Measurements from ENCODE around the gene TGFBR1.

The TGFBR1 gene

DNA sequence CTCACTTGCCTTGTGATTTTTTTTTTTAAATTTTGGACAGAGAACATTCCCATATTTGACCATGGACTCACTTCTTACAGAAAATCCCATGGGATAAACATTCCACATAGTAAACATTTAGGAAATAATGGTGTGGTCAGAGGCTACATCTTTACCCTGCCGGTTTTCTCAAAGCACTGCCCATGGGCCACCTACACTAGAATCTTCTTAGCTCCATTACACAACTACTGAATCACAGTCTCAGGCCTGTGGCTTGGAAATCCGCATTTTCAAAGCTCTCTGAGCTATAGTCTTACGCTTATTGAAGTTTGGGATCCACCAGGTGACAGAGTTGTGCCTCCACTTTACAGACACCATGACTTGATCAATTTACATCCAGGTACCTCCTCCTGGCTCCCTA lies 77.4 kb downstream of the TGFBR1 start:
- no peak for ATAC-seq

DNA sequence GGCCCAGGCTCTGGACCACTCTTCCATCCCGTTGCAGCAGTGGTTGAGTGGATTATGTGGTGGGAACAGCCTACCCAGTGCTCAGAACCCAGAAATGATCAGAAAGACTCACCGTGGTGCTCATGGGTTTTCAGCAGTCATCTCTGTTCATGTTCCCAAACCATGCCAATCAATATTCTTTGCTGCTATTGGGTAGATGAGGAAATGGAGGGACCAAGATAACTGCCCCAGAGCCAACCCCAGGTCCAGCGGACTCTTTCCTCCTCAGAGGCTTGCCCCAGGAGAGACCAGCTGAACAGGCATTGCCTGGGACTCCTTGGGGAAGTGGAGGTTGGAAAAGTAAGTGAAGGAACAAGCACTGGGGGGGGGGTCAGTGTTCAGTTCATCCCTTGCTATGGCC lies 78.7 kb downstream of the TGFBR1 start:
- no peak for TF ChIP-seq OSR1 (CRISPR knock-in tag; IDR thresholded peaks at IDR 0.05)
- no peak for TF ChIP-seq ESRRG (CRISPR knock-in tag; IDR thresholded peaks at IDR 0.05)
- TF ChIP-seq, protein P1, sequence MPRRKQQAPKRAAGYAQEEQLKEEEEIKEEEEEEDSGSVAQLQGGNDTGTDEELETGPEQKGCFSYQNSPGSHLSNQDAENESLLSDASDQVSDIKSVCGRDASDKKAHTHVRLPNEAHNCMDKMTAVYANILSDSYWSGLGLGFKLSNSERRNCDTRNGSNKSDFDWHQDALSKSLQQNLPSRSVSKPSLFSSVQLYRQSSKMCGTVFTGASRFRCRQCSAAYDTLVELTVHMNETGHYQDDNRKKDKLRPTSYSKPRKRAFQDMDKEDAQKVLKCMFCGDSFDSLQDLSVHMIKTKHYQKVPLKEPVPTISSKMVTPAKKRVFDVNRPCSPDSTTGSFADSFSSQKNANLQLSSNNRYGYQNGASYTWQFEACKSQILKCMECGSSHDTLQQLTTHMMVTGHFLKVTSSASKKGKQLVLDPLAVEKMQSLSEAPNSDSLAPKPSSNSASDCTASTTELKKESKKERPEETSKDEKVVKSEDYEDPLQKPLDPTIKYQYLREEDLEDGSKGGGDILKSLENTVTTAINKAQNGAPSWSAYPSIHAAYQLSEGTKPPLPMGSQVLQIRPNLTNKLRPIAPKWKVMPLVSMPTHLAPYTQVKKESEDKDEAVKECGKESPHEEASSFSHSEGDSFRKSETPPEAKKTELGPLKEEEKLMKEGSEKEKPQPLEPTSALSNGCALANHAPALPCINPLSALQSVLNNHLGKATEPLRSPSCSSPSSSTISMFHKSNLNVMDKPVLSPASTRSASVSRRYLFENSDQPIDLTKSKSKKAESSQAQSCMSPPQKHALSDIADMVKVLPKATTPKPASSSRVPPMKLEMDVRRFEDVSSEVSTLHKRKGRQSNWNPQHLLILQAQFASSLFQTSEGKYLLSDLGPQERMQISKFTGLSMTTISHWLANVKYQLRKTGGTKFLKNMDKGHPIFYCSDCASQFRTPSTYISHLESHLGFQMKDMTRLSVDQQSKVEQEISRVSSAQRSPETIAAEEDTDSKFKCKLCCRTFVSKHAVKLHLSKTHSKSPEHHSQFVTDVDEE (CRISPR knock-in tag; IDR thresholded peaks at IDR 0.05), result no peak
- TF ChIP-seq ZNF70 (CRISPR knock-in tag; IDR thresholded peaks at IDR 0.05), result no peak
- no peak for TF ChIP-seq TOX (CRISPR knock-in tag; IDR thresholded peaks at IDR 0.05; ENCODE audit: borderline replicate concordance)
- TF ChIP-seq CSDC2 (CRISPR knock-in tag; IDR thresholded peaks at IDR 0.05), result no peak
- TF ChIP-seq ZNF8 (CRISPR knock-in tag; IDR thresholded peaks at IDR 0.05), result no peak

More for the DNA sequence above, 77.4 kb downstream of the TGFBR1 start:
- TF ChIP-seq ZFP30 (CRISPR knock-in tag; IDR thresholded peaks at IDR 0.05), result no peak
- no peak for TF ChIP-seq ZNF565 (CRISPR knock-in tag; conservative IDR thresholded peaks at IDR 0.05; ENCODE audit: low read depth)
- no peak for TF ChIP-seq ZC3H10 (CRISPR knock-in tag; IDR thresholded peaks at IDR 0.05)
- TF ChIP-seq ZNF70 (CRISPR knock-in tag; IDR thresholded peaks at IDR 0.05), result no peak
- no peak for TF ChIP-seq ISL1 (CRISPR knock-in tag; IDR thresholded peaks at IDR 0.05)
- TF ChIP-seq, protein P2, sequence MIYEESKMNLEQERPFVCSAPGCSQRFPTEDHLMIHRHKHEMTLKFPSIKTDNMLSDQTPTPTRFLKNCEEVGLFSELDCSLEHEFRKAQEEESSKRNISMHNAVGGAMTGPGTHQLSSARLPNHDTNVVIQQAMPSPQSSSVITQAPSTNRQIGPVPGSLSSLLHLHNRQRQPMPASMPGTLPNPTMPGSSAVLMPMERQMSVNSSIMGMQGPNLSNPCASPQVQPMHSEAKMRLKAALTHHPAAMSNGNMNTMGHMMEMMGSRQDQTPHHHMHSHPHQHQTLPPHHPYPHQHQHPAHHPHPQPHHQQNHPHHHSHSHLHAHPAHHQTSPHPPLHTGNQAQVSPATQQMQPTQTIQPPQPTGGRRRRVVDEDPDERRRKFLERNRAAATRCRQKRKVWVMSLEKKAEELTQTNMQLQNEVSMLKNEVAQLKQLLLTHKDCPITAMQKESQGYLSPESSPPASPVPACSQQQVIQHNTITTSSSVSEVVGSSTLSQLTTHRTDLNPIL (CRISPR knock-in tag; IDR thresholded peaks at IDR 0.05; ENCODE audit: low read depth), result no peak
- TF ChIP-seq, protein P1 (CRISPR knock-in tag; IDR thresholded peaks at IDR 0.05), result no peak

GRCh38 chr9:99184110-99184474 lies 79.2 kb downstream of the TGFBR1 start:
- TF ChIP-seq CSDC2 (CRISPR knock-in tag; IDR thresholded peaks at IDR 0.05) (no peak), ZFP3 (CRISPR knock-in tag; IDR thresholded peaks at IDR 0.05) (no peak), TCF4 (CRISPR knock-in tag; IDR thresholded peaks at IDR 0.05; ENCODE audit: borderline replicate concordance) (no peak), ZC3H10 (CRISPR knock-in tag; IDR thresholded peaks at IDR 0.05) (no peak), ZNF565 (CRISPR knock-in tag; conservative IDR thresholded peaks at IDR 0.05; ENCODE audit: low read depth) (no peak), ZNF8 (CRISPR knock-in tag; IDR thresholded peaks at IDR 0.05) (no peak), BACH2 (CRISPR knock-in tag; IDR thresholded peaks at IDR 0.05; ENCODE audit: borderline replicate concordance) (no peak), ARNTL (CRISPR knock-in tag; IDR thresholded peaks at IDR 0.05; ENCODE audit: borderline replicate concordance, low read depth) (no peak), CSRNP3 (CRISPR knock-in tag; IDR thresholded peaks at IDR 0.05) (no peak), TOX (CRISPR knock-in tag; IDR thresholded peaks at IDR 0.05; ENCODE audit: borderline replicate concordance) (no peak), PPARA (CRISPR knock-in tag; IDR thresholded peaks at IDR 0.05; ENCODE audit: borderline replicate concordance) (no peak), POU6F1 (CRISPR knock-in tag; IDR thresholded peaks at IDR 0.05; ENCODE audit: borderline replicate concordance, low read depth) (no peak), PATZ1 (CRISPR knock-in tag; IDR thresholded peaks at IDR 0.05; ENCODE audit: borderline replicate concordance) (no peak), ESRRG (CRISPR knock-in tag; IDR thresholded peaks at IDR 0.05) (no peak), RARB (CRISPR knock-in tag; IDR thresholded peaks at IDR 0.05) (no peak), SNAI2 (CRISPR knock-in tag; IDR thresholded peaks at IDR 0.05) (no peak), ISL1 (CRISPR knock-in tag; IDR thresholded peaks at IDR 0.05) (no peak), ZFP30 (CRISPR knock-in tag; IDR thresholded peaks at IDR 0.05) (no peak), ZNF70 (CRISPR knock-in tag; IDR thresholded peaks at IDR 0.05) (no peak)
- ATAC-seq, result no peak

More for the DNA sequence above, 78.7 kb downstream of the TGFBR1 start:
- no peak for ATAC-seq

Data from SK-N-SH treated with all-trans-retinoic acid at 6 μM for 48 hours (cell line).